Kidney capillary endothelial cell (primary cell): Measurements from ENCODE around the gene UBXN11.

Experiments
- DNase-seq: peaks from one replicate; pipeline ENCODE4 v3.0.0-alpha.2; 2018; ENCODE audit warnings: low spot score

The UBXN11 gene

DNA sequence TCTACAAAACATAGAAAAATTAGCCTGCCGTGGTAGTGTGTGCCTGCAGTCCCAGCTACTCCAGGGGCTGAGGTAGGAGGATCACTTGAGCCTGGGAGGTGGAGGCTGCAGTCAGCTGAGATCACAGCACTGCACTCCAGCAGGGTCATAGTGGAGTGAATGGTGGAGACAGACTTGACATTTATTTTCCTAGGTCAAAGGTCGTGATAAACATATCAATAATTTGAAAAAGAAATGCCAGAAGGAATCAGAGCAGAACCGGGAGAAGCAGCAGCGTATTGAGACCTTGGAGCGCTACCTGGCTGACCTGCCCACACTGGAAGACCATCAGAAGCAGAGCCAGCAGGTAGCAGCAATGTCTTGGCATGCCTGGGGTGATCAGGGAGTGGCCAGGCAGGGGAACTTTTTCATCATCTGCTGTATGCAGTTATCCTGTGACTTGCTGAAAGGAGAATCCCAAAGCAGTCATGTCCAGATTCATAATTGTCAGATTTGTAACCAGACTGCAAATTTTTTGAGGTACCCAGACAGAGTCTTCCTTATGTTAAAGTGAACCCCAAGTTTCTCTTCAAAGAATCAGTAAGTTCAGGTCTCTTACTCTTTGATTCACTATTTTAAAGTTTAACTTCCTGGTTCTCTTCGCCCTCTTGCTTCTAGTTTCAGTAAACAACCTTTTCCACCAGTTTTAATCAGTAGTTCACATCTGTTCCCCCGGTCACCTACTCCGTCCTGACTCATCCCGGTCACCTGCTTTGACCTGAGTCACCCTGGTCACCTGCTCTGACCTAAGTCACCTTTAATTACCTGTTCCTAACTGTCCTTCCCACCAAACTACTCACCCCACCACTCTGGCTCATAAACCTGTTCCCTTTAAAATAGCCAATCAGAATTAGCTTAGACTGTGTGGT, 37.9 kb downstream of the UBXN11 start:
- no peak for DNase-seq

DNA sequence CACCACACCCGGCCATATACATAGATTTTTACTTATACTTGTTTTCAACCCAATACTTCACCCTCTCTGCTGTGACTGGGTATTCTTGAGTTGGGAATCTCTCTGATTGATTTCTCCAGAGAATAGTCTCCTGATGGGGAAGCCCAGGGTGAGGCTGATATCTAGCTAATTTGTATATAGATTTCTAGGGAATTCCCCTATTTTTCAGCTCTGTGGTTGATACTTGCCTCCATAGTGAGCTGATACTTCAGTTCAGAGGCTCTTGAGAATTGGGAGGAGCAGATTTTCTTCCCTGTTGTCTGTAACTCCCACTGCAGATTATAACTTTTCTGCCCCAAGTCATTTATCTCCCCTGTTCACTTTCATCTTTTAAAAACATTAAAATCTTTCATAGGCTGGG, 41.0 kb downstream of the UBXN11 start:
- no peak for DNase-seq

DNA sequence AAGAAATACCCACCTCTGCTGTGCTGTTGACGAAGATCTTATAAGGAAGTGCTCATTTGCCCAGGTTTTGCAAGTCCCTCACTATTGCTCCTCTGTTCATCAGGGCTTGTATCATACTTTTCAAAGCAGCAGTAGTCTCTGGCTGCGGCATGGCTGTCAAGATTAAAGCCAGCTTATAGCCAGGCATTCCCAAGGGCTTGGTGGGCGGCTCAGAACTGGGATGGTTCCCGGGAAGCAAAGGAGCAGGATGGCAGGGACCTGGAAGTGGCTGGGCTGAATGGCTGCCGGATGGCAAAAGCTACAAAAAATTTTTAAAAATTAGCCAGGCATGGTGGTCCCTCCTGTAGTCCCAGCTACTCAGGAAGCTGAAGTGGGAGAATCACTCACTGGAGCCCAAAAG, 43.2 kb downstream of the UBXN11 start:
- no peak for DNase-seq

GRCh38 chr1:26259578-26259977, 46.9 kb downstream of the UBXN11 start:
- no peak for DNase-seq

- no peak for DNase-seq
Measured at GRCh38 chr1:26259005-26259404, 47.4 kb downstream of the UBXN11 start.

GRCh38 chr1:26257222-26257621, 49.2 kb downstream of the UBXN11 start:
- no peak for DNase-seq

- DNase-seq = no peak
Measured at GRCh38 chr1:26254404-26254803, 52.0 kb downstream of the UBXN11 start.

DNA sequence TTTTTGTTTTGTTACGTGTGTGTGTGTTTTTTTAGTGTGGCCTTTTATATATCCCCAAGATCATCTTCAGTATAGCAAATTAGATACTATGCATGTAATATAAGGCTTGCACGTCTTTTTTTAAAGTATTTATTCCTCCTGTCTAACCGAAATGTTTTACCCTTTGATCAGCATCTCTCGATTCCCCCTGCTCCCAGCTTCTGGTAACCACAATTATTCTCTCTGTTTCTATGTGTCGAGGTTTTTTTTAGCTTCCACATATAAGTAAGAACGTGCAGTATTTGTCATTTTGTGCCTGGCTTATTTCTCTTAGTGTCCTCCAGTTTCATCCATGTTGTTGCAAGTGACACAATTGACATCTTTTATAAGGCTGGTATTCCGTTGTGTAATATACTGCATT, 53.7 kb downstream of the UBXN11 start:
- DNase-seq = no peak

- no peak for DNase-seq
Measured at GRCh38 chr1:26239936-26240335, 66.5 kb downstream of the UBXN11 start.

DNA sequence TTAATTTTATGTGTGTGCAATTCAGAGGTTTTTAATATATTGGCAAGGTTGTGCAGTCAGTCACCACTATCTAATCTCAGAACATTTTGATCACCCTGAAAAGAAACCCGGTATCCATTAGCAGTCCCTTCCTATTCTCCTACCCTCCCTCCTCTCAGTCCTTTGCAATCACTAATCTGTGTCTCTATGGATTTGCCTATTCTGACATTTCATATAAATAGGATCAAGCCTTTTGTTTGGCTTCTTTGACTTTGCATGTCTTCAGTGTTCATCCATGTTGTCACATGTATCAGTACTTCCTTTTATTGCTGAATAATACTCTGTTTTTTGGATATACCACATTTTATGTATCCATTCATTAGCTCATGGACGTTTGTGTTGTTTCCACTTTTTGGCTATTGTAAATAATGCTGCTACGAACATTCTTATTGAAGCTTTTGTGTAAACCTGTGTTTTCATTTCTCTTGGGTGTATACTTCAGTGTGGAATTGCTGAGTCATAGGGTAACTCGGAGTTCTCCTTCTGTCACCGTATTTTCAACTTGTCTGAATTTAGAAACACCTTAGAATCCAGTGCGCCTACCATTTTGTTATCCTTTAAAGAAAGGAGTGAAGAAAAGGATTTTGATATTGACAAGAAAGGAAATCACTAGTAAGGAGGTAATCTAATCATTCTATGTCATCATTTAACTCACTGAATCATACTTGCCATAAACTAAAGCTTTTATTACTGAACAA, 69.0 kb downstream of the UBXN11 start:
- DNase-seq = no peak

DNA sequence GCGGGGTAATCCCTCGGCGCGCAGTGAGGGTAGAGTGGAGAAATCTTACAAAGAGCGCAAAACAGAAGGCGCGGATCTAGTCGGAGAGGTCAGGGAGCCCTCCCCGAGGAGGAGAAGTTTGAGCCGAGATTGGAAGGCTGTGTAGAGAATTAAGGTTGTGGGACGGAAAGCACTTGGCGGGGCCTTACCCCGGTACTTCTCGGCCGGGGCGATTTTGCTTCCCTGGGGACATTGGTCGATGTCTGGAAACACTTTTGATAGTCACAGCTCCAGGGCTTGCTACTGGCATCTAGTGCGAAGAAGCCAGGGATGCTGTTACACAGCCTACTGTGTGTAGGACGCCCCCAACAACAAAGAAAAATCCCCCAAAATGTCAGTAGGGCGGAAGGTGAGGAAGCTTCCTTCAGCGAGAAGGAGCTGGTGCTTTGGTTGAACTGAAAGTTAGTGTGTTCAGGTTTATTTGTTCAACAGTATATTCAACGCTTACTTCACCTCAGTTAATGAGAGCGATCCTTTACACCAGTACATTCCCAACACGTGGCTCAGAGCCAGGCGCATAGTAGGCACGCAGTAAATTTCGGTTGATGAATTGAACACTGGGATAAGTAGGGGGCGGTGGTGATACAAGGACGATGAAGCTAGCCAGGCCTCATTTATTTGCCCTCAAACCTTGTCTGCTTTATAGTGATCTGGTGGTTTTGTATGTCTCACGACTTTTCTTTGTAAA, 71.6 kb downstream of the UBXN11 start:
- peak; percentile 5 for DNase-seq

DNA sequence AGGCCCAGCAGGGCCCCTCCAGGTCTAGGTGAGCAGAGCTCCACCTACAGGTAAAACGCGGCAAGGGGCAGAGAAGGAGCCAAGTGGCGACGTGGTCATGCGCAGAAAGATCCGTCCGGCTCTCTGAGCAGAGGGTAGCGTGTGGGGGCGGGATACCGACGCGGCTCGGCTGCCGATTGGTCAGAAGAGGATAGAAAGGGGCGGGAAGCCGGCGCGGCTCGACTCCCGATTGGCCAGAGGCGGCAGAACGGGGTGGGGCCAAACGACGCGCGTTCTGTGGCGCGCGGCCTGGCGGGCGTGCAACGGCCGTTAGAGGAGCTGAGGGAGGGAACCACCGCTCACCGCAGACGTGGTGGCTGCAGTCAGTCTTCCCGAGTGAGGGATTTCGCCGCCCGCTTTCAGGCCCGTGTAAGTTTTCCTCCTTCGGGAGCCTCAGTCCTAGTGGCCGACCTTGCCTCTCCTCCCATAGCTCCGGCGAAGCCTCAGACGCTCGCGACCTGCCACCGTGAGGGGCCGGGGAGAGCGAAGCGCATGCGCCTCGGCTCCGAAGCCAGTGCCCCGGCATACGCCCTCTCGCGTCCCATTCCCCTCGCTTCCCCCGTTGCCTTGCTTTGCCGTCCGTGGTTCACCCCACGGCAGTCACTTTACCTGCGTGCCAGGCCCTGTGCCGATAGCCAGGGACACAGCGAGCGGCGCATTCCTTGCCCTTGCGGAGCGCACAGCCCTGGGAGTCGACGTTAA, 72.4 kb downstream of the UBXN11 start, which contains the start of gene CEP85:
Gene CEP85, plus strand, starts transcription at position 298 of the 741 bp plus-strand sequence. CDS start 5,584 bp downstream, outside the sequence.
- peak; percentile 92 for DNase-seq
